Type B pancreatic cell (in vitro differentiated cells): ENCODE data around the gene ZNHIT3. TPM values are rescaled to one million over a fixed set of nuclear protein-coding genes. Genes with fewer than 3 reads are reported as not detected.

Experiments used
- DNase-seq: peaks from one replicate; pipeline ENCODE4 v3.0.0; 2021; ENCODE audit warnings: mixed read lengths; ENCODE audit not compliant: unreplicated experiment; ENCODE audit errors: extremely low spot score
- H3K27ac Mint-ChIP-seq: 2 replicates; pipeline ENCODE4 v1.8.0; 2021; ENCODE audit warnings: mild to moderate bottlenecking, mixed read lengths
- H3K27me3 Mint-ChIP-seq: 2 replicates; pipeline ENCODE4 v1.8.0; 2021; ENCODE audit warnings: mixed read lengths
- H3K36me3 Mint-ChIP-seq: 2 replicates; pipeline ENCODE4 v1.8.0; 2021; ENCODE audit warnings: mixed read lengths
- H3K4me1 Mint-ChIP-seq: one replicate; pipeline ENCODE4 v1.8.0; 2021; ENCODE audit warnings: mixed read lengths; ENCODE audit not compliant: unreplicated experiment
- H3K4me3 Mint-ChIP-seq: 2 replicates; pipeline ENCODE4 v1.8.0; 2021; ENCODE audit warnings: mild to moderate bottlenecking, mixed read lengths
- H3K9me3 Mint-ChIP-seq: 2 replicates; pipeline ENCODE4 v1.8.0; 2021; ENCODE audit warnings: mixed read lengths
- CTCF ChIP-seq: fragments of 200-600 bp; sonication (generic); conservative IDR thresholded peaks from 2 replicates; pipeline ENCODE4 v1.5.0; 2021; ENCODE audit warnings: antibody characterized with exemption, mild to moderate bottlenecking
- total RNA-seq: library from RNA; stranded (reverse); gene quantifications from 2 replicates; pipeline ENCODE4 v1.2.1, GENCODE V29; 2021; ENCODE audit warnings: low replicate concordance

Gene ZNHIT3
- total RNA-seq, 1 donor from 2014 or later, result 43.3 TPM

- H3K4me3 Mint-ChIP-seq, result no peak overlapping the region
- no peaks in the 10 kb centered on the region for H3K9me3 Mint-ChIP-seq
- DNase-seq, result no peak
- H3K27ac Mint-ChIP-seq, result no peak overlapping the region
- peaks cover 24% of the 10 kb centered on the region for H3K4me1 Mint-ChIP-seq
- H3K36me3 Mint-ChIP-seq, result peaks cover 32% of the 10 kb centered on the region
- H3K27me3 Mint-ChIP-seq, result no peaks in the 10 kb centered on the region
- TF ChIP-seq CTCF, result no peak
Observed at GRCh38 chr17:36494674-36495073, 8.2 kb downstream of the ZNHIT3 start.

GRCh38 chr17:36495076-36495578 is 8.6 kb downstream of the ZNHIT3 start:
- Mint-ChIP-seq H3K36me3 (peaks cover 28% of the 10 kb centered on the region), H3K4me3 (no peak overlapping the region), H3K27ac (peak overlapping the region; percentile 2), H3K4me1 (peaks cover 24% of the 10 kb centered on the region), H3K9me3 (no peaks in the 10 kb centered on the region), H3K27me3 (no peaks in the 10 kb centered on the region)
- no peak for TF ChIP-seq CTCF
- DNase-seq, result no peak

- Mint-ChIP-seq H3K9me3 (no peaks in the 10 kb centered on the region), H3K27me3 (no peaks in the 10 kb centered on the region), H3K4me1 (peaks cover 24% of the 10 kb centered on the region), H3K27ac (no peak overlapping the region), H3K4me3 (no peak overlapping the region), H3K36me3 (peaks cover 25% of the 10 kb centered on the region)
- no peak for TF ChIP-seq CTCF
- DNase-seq, result no peak
Observed at GRCh38 chr17:36496018-36496789, 9.7 kb downstream of the ZNHIT3 start.

- DNase-seq, result no peak
- H3K4me1 Mint-ChIP-seq, result peaks cover 19% of the 10 kb centered on the region
- no peak overlapping the region for H3K4me3 Mint-ChIP-seq
- no peaks in the 10 kb centered on the region for H3K9me3 Mint-ChIP-seq
- H3K27me3 Mint-ChIP-seq, result no peaks in the 10 kb centered on the region
- peaks cover 14% of the 10 kb centered on the region for H3K36me3 Mint-ChIP-seq
- TF ChIP-seq CTCF, result no peak
- H3K27ac Mint-ChIP-seq, result no peak overlapping the region
Observed at GRCh38 chr17:36498155-36498554, 11.7 kb downstream of the ZNHIT3 start.

GRCh38 chr17:36498560-36499300 is 12.2 kb downstream of the ZNHIT3 start:
- no peak for TF ChIP-seq CTCF
- DNase-seq, result no peak
- no peaks in the 10 kb centered on the region for H3K27me3 Mint-ChIP-seq
- H3K27ac Mint-ChIP-seq, result no peak overlapping the region
- peaks cover 19% of the 10 kb centered on the region for H3K4me1 Mint-ChIP-seq
- H3K36me3 Mint-ChIP-seq, result peaks cover 18% of the 10 kb centered on the region
- H3K4me3 Mint-ChIP-seq, result no peak overlapping the region
- H3K9me3 Mint-ChIP-seq, result no peaks in the 10 kb centered on the region
